HG02610 (cell line): Measurements from ENCODE around the gene PDE4C.

ENCODE experiments used
- ATAC-seq: cut with Tn5 transposase; IDR thresholded peaks from one replicate; pipeline ENCODE4 v1.9.1; 2021; ENCODE audit warnings: mild to moderate bottlenecking, moderate library complexity; ENCODE audit not compliant: unreplicated experiment

PDE4C gene

DNA sequence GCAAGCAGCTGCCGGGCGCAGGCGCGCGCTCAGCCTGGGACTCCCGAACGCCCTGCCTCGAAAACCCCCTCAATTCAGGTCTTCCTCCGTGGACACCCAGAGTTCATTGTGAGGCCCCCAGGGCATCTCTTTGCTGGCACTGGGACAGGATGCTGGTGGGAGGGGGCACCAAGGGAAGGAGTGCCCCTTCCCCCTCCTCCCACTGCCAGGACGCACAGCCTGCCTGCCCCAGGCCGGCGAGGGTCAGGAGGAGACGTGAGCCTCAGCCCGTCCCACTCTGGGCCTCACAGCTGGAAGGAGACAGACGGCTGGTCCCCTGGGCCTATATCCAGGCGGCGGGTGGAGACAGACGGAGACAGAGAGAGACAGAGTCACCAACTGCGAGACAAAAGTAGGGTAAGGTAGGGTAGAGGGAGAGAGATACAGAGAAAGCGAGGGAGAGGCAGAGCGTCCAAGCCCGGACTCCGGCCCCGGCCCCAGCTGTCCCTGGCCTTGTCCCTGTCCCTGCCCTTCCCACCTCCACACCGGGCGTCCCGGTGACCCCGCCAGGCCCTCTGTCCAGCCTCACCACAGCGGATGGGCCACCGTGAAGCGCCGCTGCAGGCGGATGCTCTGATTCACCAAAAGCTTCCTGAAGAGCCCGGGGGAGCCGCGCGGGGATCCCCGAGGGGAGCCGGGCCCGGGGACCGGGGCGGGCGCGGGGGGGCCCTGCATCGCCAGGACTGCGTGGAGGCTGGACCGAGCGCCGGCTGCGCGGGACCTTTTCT lies at the start of gene PDE4C:
Gene PDE4C (minus strand): TSS at position 737 of the 767 bp plus-strand sequence. CDS start 23 bp downstream, at position 714.
- ATAC-seq, result no peak

DNA sequence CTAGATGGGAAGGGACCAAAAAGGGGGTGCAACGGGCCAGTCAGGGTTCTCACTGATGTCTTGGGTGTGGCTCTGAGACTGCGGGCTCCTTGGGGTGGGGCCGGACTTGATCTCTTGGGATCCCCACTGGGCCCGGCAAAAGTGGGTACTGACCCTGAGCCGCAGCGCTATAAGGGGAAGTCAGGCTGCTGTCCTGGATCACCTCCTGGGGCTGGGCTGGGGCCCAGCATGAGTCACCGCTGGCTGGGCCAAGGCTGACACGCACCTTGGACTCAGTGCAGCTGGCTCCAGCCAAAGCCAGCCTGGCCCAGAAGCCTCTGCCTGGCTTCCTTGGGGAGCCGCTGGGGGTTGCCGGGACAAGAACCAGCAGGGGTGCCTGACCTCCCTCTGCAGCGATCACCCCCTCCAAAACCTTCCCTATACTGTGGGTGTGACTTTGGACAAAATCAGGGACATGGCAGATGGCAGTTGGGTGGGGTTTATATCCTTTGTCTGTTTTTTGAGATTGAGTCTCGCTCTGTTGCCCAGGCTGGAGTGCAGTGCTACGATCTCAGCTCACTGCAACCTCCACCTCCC lies 48.6 kb upstream of the PDE4C start:
- ATAC-seq, result no peak

DNA sequence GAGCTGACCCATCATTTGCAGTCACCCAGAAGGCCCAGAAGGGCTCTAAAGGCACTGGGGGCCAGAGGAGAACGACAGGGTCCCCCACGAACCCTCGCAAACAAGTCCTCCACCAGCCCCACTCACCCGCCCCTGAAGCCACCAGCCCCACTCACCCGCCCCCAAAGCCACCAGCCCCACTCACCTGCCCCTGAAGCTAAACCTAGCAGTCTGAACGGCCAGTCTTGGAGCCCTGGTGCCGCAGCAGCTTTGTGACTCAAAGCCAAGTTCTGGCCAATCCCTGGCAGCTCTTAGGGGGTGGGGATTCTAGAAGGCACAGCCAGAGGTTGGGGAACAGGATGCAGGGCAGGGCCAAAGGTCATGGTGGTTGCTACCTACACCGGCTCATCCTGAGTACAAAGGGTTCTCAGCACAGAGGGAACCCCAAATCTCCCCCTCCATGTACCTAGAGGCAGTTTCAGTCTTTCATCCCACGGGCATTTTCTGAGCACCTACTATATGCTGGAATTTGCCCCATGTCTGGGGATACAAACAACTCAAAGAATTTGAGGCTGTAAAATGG lies 48.1 kb upstream of the PDE4C start, which contains the start of gene IQCN:
Gene IQCN (minus strand): TSS at position 234 of the 562 bp plus-strand sequence. CDS start 4,974 bp downstream, outside the sequence.
- no peak for ATAC-seq

- no peak for ATAC-seq
Measured at GRCh38 chr19:18273561-18274218, 47.5 kb upstream of the PDE4C start.

- no peak for ATAC-seq
Measured at GRCh38 chr19:18271433-18271841, 45.2 kb upstream of the PDE4C start.

- no peak for ATAC-seq
Measured at GRCh38 chr19:18270326-18270725, 44.1 kb upstream of the PDE4C start.

DNA sequence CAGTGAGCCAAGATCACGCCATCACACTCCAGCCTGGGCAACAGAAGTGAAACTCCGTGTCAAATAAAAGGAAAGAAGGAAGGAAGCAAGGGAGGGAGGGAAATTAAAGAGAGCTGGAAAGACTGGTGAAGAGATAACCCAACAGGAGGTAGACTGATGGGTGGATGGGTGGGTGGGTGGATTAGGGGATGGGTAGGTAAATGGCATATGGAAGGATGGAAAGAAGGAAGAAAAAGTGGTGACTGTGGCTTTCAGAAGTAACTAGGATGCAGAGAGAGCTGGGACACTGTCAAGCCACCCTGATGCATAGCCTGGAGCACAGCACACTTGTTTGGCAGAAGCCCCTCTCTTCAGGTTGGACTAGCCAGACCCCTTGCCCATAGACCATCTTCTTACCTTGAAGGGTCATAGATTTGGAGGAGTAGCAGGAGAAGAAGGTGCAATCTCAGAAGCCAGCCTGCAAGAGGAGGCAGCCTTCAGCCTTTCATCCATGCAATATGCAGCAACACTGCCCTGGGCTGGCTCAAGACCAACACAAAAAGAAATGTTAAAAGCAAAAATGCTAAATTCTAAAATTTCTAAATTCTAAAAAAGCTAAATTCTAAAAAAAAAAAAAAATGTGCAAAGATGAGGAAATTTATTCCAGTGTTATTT lies 43.0 kb upstream of the PDE4C start:
- no peak for ATAC-seq

DNA sequence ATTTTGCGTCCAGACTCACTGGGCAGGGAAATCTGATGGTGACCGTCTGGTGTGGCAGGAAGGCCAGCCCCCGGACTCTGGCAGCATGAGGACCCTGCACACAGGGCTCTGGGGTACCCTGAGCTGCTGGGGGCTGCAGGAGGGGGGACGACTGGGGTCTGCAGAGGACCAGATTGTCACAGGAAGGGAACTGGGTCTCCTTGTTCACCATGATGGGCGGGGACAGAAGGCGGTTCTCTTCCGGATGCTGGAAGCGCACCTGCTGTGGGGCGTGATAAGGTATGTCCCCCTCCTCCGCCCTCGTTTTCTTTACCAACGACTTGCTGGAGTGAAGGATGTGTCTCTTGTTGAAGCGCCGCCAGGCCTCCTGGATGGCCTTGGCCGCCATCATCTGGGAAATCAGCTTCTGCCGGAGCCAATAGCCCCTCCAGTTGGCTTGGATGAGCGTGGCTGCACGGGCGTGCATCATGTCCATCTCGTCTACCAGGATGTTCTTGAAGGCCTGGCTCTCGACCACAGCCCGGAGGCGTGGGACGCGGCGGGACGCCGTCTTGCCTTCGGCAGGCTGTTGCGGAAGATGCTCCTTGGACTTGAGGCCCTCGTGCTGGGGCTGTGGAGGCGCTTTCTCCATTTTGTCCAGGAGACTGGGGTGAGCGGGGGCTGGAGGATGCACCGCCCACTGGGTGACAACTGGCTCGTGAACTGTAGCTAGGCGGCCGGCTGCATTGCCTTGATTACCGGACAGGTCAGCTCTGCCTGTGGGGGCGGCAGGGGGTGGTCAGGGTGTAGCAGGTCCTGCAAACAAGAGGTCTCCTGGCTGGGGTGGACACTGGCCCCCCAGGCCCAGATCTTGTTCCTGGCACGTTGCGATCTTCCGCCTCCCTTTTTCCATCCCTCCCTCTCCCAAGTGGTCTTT lies 40.8 kb upstream of the PDE4C start:
- no peak for ATAC-seq

DNA sequence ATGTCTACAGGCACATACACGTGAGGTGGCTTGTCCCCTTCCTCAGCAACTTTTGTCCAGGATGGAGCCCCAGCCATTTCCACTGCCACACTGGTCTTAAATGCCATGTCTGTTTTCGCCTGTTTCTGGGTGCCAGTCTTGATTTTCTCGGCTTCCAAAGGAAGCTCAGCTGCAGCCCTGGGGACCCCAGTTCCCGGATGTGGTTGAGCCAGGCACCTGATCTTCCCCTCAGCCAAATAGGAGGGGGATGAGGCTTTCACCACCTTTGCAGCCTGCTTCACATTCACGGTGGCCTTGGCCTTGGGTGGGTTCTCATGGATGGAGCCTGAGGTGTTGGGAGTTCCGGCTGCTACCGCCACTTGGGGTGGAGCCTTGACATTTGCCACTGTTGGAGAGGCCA lies 39.3 kb upstream of the PDE4C start:
- ATAC-seq, result no peak

DNA sequence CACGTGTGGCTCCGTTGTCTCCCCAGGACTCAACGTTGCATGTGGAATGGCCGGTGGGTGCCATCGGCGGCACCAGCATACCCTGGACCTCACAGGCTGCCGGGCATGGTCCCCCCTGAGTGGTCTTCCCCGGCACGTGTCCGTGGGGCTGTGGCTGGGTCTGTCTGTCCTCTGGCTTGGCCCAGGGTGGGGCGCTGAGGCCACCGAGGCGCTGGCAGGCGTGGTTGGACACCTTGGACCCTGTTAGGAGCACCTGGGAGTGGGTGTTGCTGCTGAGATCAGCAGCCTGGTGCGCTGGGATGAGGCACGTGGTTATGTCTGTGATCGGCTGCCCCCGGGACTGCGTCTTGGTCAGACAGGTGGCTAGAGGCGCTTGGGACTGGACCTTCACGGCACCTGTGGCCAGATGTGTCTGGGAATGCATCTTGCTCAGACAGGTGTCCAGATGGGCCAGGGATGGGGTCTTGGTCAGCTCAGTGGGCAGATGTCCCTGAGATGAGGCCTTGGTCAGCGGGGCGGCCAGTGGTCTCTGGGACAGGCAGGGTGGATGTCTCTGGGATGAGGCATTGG lies 38.8 kb upstream of the PDE4C start:
- no peak for ATAC-seq

GRCh38 chr19:18264137-18264854 lies 38.1 kb upstream of the PDE4C start:
- no peak for ATAC-seq

GRCh38 chr19:18263324-18264136 lies 37.3 kb upstream of the PDE4C start:
- ATAC-seq, result no peak

GRCh38 chr19:18262917-18263316 lies 36.7 kb upstream of the PDE4C start:
- ATAC-seq, result no peak

DNA sequence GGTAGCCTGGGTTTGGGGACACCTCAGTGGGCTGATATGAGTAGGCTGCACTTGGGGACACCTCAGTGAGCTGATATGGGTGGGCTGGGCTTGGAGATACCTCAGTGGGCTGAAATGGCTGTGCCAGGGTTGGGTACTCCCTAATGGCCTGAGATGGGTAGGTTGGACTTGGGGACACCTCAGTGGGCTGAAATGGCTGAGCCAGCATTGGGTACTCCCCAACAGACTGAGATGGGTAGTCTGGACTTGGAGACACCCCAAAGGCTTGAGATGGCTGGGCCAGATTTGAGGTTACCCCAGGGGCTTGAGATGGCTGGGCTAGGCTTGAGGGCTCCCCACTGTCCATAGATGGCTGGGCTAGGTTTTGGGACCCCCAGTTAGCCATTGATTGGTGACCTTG lies 35.9 kb upstream of the PDE4C start:
- no peak for ATAC-seq

DNA sequence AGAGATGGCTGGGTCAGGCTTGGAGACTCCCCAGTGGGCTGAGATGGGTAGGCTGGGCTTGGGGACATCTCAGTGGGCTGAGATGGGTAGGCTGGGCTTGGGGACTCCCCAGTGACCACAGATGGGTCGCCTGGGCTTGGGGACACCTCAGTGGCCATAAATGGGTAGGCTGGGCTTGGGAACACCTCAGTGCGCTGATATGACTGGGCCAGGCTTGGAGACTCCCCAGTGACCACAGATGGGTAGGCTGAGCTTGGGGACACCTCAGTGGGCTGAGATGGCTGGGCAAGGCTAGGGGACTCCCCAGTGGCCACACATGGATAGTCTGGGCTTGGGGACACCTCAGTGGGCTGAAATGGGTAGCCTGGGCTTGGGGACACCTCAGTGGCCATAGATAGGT lies 35.2 kb upstream of the PDE4C start:
- ATAC-seq, result no peak

GRCh38 chr19:18259893-18260292 lies 33.7 kb upstream of the PDE4C start:
- ATAC-seq, result no peak

GRCh38 chr19:18257503-18258470 lies 31.5 kb upstream of the PDE4C start:
- ATAC-seq, result no peak
